HL-60 (cell line): ENCODE measurements around the gene SLC2A4RG.

Experiments used
- DNase-seq, 2 experiments: peaks; one replicate each; pipeline ENCODE4 v3.0.0-alpha.2; 2010 to 2020; ENCODE audit warnings: low read depth in 1 of 2, low spot score in 1 of 2
- H3K27ac ChIP-seq: fragments of 250-450 bp; sonication (Bioruptor Pico); replicated peaks from 2 replicates; pipeline ENCODE4 v1.5.1; 2020; ENCODE audit warnings: mild to moderate bottlenecking, moderate library complexity
- H3K27me3 ChIP-seq: fragments of 250-450 bp; sonication (Bioruptor Pico); 2 replicates; pipeline ENCODE4 v1.5.1; 2021; ENCODE audit warnings: mild to moderate bottlenecking, moderate library complexity; ENCODE audit not compliant: insufficient read depth, poor library complexity, severe bottlenecking
- H3K4me3 ChIP-seq: replicated peaks from 2 replicates; pipeline ENCODE4 v1.5.1; 2011; ENCODE audit warnings: mild to moderate bottlenecking, control low read depth, low read length; ENCODE audit not compliant: insufficient read depth
- GABPA ChIP-seq: IDR thresholded peaks from 2 replicates; pipeline ENCODE4 v1.6.1; 2012; ENCODE audit warnings: low read depth
- POLR2AphosphoS5 ChIP-seq: IDR thresholded peaks from 2 replicates; pipeline ENCODE4 v1.6.1; 2012; ENCODE audit warnings: low read depth
- SPI1 ChIP-seq: IDR thresholded peaks from 2 replicates; pipeline ENCODE4 v1.6.1; 2012; ENCODE audit warnings: low read depth, mild to moderate bottlenecking, borderline replicate concordance
- TF ChIP-seq, protein P1 (sequence below): IDR thresholded peaks from 2 replicates; pipeline ENCODE4 v1.6.1; 2012; ENCODE audit warnings: low read depth; ENCODE audit not compliant: insufficient replicate concordance
- TF ChIP-seq, protein P2 (sequence below): IDR thresholded peaks from one replicate; pipeline ENCODE4 v1.5.1; 2011; ENCODE audit warnings: low read length, control low read depth, inconsistent platforms; ENCODE audit not compliant: insufficient read depth

Gene SLC2A4RG

DNA sequence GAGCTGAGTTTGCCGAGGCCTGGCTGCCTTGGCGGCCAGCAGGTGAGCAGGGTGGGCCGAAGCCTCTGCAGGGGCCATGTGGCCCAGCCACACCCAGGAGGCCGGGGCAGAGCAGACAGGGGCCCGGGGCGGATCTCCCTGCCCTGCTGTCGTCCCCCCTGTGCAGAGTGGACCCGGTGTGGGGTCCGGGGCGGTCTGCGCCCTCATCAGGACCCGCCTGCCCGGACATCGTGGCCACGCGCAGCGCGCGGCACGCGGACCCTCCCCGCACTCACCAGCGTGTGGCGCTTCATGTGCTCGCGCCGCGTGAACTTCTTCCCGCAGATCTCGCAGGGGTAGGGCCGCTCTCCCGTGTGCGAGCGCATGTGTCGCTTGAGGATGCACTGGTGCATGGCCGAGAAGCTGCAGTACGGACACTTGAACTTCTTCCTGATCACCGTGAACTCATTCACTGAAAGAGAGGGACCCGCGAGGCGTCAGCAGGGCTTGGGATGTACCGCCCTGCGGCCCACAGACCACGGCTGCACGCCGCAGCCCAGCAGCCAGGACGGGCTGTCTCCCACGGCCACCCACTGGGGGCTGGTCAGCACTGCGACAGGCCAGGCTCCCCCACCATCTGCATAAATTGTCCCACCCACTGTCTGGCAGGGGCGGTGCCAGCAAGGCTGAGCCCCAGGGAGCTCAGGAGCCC lies 13.0 kb downstream of the SLC2A4RG start:
- Histone ChIP-seq H3K27me3 (peaks cover 2% of the 10 kb centered on the region), H3K27ac (no peak overlapping the region), H3K4me3 (no peak overlapping the region)
- no peak for DNase-seq
- TF ChIP-seq POLR2AphosphoS5 (no peak), SPI1 (no peak), GABPA (no peak)
- TF ChIP-seq, protein P1, sequence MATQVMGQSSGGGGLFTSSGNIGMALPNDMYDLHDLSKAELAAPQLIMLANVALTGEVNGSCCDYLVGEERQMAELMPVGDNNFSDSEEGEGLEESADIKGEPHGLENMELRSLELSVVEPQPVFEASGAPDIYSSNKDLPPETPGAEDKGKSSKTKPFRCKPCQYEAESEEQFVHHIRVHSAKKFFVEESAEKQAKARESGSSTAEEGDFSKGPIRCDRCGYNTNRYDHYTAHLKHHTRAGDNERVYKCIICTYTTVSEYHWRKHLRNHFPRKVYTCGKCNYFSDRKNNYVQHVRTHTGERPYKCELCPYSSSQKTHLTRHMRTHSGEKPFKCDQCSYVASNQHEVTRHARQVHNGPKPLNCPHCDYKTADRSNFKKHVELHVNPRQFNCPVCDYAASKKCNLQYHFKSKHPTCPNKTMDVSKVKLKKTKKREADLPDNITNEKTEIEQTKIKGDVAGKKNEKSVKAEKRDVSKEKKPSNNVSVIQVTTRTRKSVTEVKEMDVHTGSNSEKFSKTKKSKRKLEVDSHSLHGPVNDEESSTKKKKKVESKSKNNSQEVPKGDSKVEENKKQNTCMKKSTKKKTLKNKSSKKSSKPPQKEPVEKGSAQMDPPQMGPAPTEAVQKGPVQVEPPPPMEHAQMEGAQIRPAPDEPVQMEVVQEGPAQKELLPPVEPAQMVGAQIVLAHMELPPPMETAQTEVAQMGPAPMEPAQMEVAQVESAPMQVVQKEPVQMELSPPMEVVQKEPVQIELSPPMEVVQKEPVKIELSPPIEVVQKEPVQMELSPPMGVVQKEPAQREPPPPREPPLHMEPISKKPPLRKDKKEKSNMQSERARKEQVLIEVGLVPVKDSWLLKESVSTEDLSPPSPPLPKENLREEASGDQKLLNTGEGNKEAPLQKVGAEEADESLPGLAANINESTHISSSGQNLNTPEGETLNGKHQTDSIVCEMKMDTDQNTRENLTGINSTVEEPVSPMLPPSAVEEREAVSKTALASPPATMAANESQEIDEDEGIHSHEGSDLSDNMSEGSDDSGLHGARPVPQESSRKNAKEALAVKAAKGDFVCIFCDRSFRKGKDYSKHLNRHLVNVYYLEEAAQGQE = no peak
- TF ChIP-seq, protein P2, sequence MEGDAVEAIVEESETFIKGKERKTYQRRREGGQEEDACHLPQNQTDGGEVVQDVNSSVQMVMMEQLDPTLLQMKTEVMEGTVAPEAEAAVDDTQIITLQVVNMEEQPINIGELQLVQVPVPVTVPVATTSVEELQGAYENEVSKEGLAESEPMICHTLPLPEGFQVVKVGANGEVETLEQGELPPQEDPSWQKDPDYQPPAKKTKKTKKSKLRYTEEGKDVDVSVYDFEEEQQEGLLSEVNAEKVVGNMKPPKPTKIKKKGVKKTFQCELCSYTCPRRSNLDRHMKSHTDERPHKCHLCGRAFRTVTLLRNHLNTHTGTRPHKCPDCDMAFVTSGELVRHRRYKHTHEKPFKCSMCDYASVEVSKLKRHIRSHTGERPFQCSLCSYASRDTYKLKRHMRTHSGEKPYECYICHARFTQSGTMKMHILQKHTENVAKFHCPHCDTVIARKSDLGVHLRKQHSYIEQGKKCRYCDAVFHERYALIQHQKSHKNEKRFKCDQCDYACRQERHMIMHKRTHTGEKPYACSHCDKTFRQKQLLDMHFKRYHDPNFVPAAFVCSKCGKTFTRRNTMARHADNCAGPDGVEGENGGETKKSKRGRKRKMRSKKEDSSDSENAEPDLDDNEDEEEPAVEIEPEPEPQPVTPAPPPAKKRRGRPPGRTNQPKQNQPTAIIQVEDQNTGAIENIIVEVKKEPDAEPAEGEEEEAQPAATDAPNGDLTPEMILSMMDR = no peak

DNA sequence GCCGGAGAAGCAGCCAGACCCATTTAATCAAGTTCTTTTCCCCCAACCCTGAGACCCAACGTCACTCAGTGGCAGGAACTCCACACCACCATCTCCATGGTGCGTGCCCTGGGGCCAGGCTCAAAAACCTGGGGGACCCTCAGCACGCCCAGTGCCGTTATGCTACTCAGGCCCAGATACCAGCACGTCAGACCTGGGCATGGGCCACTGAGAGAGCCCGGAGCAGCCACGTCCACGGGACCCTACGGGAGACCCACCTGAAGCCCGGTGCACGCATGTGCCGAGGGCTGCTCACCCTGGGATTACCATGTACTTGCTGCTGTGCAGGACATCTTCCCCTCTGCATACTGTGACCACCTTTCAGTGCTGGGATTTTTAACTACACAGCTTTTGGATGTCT lies 13.8 kb downstream of the SLC2A4RG start:
- Histone ChIP-seq H3K27ac (no peak overlapping the region), H3K4me3 (no peak overlapping the region), H3K27me3 (peaks cover 2% of the 10 kb centered on the region)
- TF ChIP-seq, protein P1 = no peak
- TF ChIP-seq GABPA = no peak
- TF ChIP-seq, protein P2 = no peak
- no peak for TF ChIP-seq SPI1
- no peak for TF ChIP-seq POLR2AphosphoS5
- no peak for DNase-seq

GRCh38 chr20:63754008-63754407 lies 14.4 kb downstream of the SLC2A4RG start:
- Histone ChIP-seq H3K27ac (no peak overlapping the region), H3K27me3 (peaks cover 2% of the 10 kb centered on the region), H3K4me3 (no peak overlapping the region)
- TF ChIP-seq, protein P2 = no peak
- TF ChIP-seq SPI1 (no peak), POLR2AphosphoS5 (no peak), GABPA (no peak)
- DNase-seq = no peak
